Panc1 (cell line): Measurements from ENCODE around the gene MAP3K12. TPM values are rescaled to one million over a fixed set of nuclear protein-coding genes. Genes with fewer than 3 reads are reported as not detected.

Experiments used
- ATAC-seq: fragments of 200-7000 bp; cut with Tn5 transposase; 2 replicates; pipeline ENCODE4 v1.9.1; 2020; ENCODE audit warnings: mild to moderate bottlenecking, moderate library complexity
- BruUV-seq: library from RNA; stranded (reverse); fragments of 400-500 nt; replicated peaks from 2 replicates; lab custom pipeline; 2021; lab: Mats Ljungman, UMichigan
- CTCF ChIA-PET: fragments of 300-600 bp; sonication (Branson Sonifier 250); formaldehyde crosslinking; loops from one replicate; lab custom pipeline; 2022; ENCODE audit warnings: antibody characterized with exemption; lab: Charles Lee
- POLR2A ChIA-PET: fragments of 300-600 bp; sonication (Branson Sonifier 250); formaldehyde crosslinking; loops from one replicate; lab custom pipeline; 2022; ENCODE audit warnings: antibody characterized with exemption; lab: Charles Lee
- DNase-seq: peaks from one replicate; pipeline ENCODE4 v3.0.0-alpha.2; 2010; ENCODE audit warnings: low read depth, low spot score
- H3K27ac ChIP-seq: 2 replicates; pipeline ENCODE4 v1.5.1; 2011; ENCODE audit warnings: mild to moderate bottlenecking, low read length, inconsistent platforms
- H3K27me3 ChIP-seq: fragments of 200-500 bp; sonication (Bioruptor generic); 2 replicates; pipeline ENCODE4 v1.6.0; 2014; ENCODE audit warnings: low read length, inconsistent platforms; ENCODE audit not compliant: control insufficient read depth, insufficient read depth
- H3K36me3 ChIP-seq: fragments of 200-500 bp; sonication (Bioruptor generic); 2 replicates; pipeline ENCODE4 v1.5.1; 2014; ENCODE audit warnings: inconsistent platforms, mild to moderate bottlenecking, low read length, moderate library complexity; ENCODE audit not compliant: control insufficient read depth, insufficient read depth
- H3K4me1 ChIP-seq: 2 replicates; pipeline ENCODE4 v1.5.1; 2011; ENCODE audit warnings: inconsistent platforms, mild to moderate bottlenecking, low read length, moderate library complexity; ENCODE audit not compliant: control insufficient read depth, insufficient read depth
- H3K4me3 ChIP-seq, 2 experiments: 2 replicates each; pipeline ENCODE4 v1.5.1; 2011 to 2012; ENCODE audit warnings: low read depth in 2 of 2, low read length in 2 of 2, mild to moderate bottlenecking in 2 of 2, inconsistent platforms in 1 of 2, moderate library complexity in 1 of 2
- H3K9me3 ChIP-seq: fragments of 200-500 bp; sonication (Bioruptor generic); 2 replicates; pipeline ENCODE4 v1.5.1; 2014; ENCODE audit warnings: low read depth, mild to moderate bottlenecking, inconsistent platforms, low read length, moderate library complexity; ENCODE audit not compliant: control insufficient read depth, insufficient read depth
- POLR2AphosphoS5 ChIP-seq: IDR thresholded peaks from 2 replicates; pipeline ENCODE4 v1.6.1; 2012; ENCODE audit warnings: mild to moderate bottlenecking, low read depth, low read length, moderate library complexity
- SIN3A ChIP-seq: IDR thresholded peaks from 2 replicates; pipeline ENCODE4 v1.6.1; 2012; ENCODE audit warnings: low read depth, mild to moderate bottlenecking, low read length, moderate library complexity, borderline replicate concordance; ENCODE audit not compliant: insufficient read depth
- TCF7L2 ChIP-seq: IDR thresholded peaks from 2 replicates; pipeline ENCODE4 v1.6.1; 2011; ENCODE audit warnings: mild to moderate bottlenecking, low read depth, low read length, inconsistent platforms
- in situ Hi-C: cut with HindIII; loops from 2 replicates; pipeline ENCODE4 v1.10.0; 2016; ENCODE audit warnings: low sequenced_read_pairs, low pct_unique_long_range_greater_than_20kb
- intact Hi-C: fragments of 100-400 bp; cut with micrococcal nuclease; formaldehyde crosslinking; loops from one replicate; pipeline ENCODE4 v1.10.0; 2022; ENCODE audit not compliant: unreplicated experiment
- total RNA-seq: library from RNA; stranded (reverse); gene quantifications from one replicate; pipeline ENCODE4 v1.2.1, GENCODE V29; 2021; ENCODE audit not compliant: unreplicated experiment
- TF ChIP-seq, protein P1 (sequence below): fragments of 450-650 bp; IDR thresholded peaks from 2 replicates; pipeline ENCODE4 v1.5.1; 2017; ENCODE audit warnings: mild to moderate bottlenecking
- TF ChIP-seq, protein P2 (sequence below), 2 experiments: IDR thresholded peaks; 2 replicates each; pipeline ENCODE4 v1.6.1; 2011 to 2012; ENCODE audit warnings: low read depth in 2 of 2, control low read depth in 1 of 2, low read length in 1 of 2, mild to moderate bottlenecking in 1 of 2, moderate library complexity in 1 of 2; ENCODE audit not compliant: insufficient read depth in 1 of 2

Gene MAP3K12
- total RNA-seq, 1 experiment from 2014 or later, result 32.2 TPM

DNA sequence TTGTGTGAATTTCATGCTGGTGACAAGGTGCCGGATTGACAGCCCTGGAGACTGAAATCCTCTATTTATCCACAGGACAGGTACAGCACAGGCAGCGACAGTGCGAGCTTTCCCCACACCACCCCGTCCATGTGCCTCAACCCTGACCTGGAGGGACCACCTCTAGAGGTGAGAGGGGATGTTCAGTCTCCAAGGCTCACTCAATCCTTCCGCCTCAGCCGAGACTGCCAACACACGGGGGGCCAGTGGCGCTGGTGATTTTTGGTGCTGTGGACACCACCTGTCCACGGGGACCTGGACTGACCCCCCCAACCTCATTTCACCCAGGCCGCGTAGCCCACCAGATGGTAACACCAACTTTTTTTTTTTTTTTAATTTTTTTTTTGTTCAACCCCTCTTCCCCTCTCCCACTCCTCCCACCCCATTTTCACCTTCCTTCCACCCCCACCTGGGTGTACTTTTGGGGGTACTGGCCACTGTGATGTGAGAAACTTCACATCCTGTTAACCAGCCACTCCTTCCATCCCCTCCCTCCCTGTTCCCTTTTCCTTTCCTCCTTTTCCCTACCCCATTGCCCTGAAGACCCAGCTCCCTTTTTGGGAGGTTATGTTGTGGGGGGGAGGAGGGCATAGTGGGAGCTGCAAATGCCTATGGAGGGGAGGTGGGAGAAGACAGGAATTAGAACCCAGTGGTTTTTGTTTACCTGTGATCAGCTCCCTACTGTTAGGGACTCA, 34.4 kb downstream of the MAP3K12 start:
- H3K9me3 ChIP-seq, result no peaks in the 10 kb centered on the region
- ATAC-seq (no peak), DNase-seq (no peak)
- ChIA-PET CTCF (interaction anchor here (0.6 kb wide), 1 partner anchor 8 kb away, joined by 4 read pairs; no protein-coding TSS in a partner anchor), POLR2A (interaction anchor here (0.6 kb wide), 1 partner anchor 15 kb away, joined by 3 read pairs; no protein-coding TSS in a partner anchor)
- BruUV-seq, result no TSS peak
- no peak overlapping the region; the same call in 1 of the 2 replicates for H3K27ac ChIP-seq
- H3K27me3 ChIP-seq, result no peaks in the 10 kb centered on the region
- H3K36me3 ChIP-seq, result peaks cover 94% of the 10 kb centered on the region
- peaks cover 6% of the 10 kb centered on the region for H3K4me1 ChIP-seq
- TF ChIP-seq, protein P1, sequence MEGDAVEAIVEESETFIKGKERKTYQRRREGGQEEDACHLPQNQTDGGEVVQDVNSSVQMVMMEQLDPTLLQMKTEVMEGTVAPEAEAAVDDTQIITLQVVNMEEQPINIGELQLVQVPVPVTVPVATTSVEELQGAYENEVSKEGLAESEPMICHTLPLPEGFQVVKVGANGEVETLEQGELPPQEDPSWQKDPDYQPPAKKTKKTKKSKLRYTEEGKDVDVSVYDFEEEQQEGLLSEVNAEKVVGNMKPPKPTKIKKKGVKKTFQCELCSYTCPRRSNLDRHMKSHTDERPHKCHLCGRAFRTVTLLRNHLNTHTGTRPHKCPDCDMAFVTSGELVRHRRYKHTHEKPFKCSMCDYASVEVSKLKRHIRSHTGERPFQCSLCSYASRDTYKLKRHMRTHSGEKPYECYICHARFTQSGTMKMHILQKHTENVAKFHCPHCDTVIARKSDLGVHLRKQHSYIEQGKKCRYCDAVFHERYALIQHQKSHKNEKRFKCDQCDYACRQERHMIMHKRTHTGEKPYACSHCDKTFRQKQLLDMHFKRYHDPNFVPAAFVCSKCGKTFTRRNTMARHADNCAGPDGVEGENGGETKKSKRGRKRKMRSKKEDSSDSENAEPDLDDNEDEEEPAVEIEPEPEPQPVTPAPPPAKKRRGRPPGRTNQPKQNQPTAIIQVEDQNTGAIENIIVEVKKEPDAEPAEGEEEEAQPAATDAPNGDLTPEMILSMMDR, result no peak
- TF ChIP-seq POLR2AphosphoS5, result 0 out of 2 replicates have a peak, but pooled peaks have one; percentile 28
- TF ChIP-seq, protein P2, sequence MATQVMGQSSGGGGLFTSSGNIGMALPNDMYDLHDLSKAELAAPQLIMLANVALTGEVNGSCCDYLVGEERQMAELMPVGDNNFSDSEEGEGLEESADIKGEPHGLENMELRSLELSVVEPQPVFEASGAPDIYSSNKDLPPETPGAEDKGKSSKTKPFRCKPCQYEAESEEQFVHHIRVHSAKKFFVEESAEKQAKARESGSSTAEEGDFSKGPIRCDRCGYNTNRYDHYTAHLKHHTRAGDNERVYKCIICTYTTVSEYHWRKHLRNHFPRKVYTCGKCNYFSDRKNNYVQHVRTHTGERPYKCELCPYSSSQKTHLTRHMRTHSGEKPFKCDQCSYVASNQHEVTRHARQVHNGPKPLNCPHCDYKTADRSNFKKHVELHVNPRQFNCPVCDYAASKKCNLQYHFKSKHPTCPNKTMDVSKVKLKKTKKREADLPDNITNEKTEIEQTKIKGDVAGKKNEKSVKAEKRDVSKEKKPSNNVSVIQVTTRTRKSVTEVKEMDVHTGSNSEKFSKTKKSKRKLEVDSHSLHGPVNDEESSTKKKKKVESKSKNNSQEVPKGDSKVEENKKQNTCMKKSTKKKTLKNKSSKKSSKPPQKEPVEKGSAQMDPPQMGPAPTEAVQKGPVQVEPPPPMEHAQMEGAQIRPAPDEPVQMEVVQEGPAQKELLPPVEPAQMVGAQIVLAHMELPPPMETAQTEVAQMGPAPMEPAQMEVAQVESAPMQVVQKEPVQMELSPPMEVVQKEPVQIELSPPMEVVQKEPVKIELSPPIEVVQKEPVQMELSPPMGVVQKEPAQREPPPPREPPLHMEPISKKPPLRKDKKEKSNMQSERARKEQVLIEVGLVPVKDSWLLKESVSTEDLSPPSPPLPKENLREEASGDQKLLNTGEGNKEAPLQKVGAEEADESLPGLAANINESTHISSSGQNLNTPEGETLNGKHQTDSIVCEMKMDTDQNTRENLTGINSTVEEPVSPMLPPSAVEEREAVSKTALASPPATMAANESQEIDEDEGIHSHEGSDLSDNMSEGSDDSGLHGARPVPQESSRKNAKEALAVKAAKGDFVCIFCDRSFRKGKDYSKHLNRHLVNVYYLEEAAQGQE (IDR thresholded peaks at IDR 0.05; ENCODE audit: insufficient read depth in 1 of 2, low read depth in 2 of 2, low read length in 1 of 2), result no peak
- no peak for TF ChIP-seq SIN3A
- no peak for TF ChIP-seq TCF7L2
- in situ Hi-C loops (no loop called here), intact Hi-C loops (no loop called here)
- H3K4me3 ChIP-seq, result no peak overlapping the region

DNA sequence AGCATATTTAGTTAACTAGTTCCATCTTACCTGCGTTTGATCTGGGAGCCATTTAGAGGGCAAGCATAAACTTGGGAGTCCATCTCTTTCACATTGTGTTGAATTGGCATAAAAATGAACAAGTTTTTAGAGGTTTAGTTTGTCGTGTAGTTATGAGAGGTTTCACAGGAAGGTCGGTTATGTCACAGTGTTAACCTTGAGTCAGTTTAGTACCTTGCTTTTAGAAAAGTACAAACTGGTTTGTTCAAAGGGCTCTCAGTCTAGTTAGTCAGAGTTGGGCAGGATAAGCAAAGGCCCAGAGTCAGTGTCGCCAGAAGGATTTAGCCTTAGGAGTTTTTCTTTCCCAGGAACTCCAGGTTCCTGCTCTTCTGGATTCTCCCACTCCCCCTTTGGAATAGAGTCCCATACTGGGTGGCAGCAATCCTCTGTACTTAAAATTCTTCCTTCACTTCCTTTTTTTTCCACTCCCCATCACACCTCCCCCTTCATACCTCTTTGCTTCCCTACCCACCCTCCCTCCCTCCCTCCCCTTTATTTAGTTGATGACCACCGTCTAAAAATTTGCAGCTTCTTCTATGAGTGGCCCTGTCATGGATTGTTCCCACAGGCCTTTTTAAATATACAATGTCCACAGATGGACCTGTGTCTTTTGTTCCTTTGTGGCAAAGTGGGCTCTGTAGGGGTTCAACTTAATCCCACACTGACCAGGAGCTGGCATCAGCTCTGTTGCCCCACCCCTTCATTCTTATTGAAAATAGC, 35.3 kb downstream of the MAP3K12 start:
- DNase-seq, result no peak
- Histone ChIP-seq H3K27ac (no peak overlapping the region), H3K27me3 (no peaks in the 10 kb centered on the region), H3K4me3 (no peak overlapping the region), H3K9me3 (no peaks in the 10 kb centered on the region), H3K36me3 (peaks cover 95% of the 10 kb centered on the region), H3K4me1 (peaks cover 6% of the 10 kb centered on the region)
- POLR2A ChIA-PET, result interaction anchor here (0.6 kb wide), 1 partner anchor 14 kb away, joined by 3 read pairs; no protein-coding TSS in a partner anchor
- peak; percentile 25; the same call in 1 of the 2 replicates for ATAC-seq
- TF ChIP-seq, protein P2 (IDR thresholded peaks at IDR 0.05; ENCODE audit: insufficient read depth in 1 of 2, low read depth in 2 of 2, low read length in 1 of 2), result no peak
- no peak for TF ChIP-seq POLR2AphosphoS5
- TF ChIP-seq, protein P1, result no peak
- TF ChIP-seq SIN3A, result no peak
- TF ChIP-seq TCF7L2, result no peak
- no TSS peak for BruUV-seq
- intact Hi-C loops (no loop called here), in situ Hi-C loops (no loop called here)
- CTCF ChIA-PET, result interaction anchor here (0.6 kb wide), 1 partner anchor 9 kb away, joined by 4 read pairs; no protein-coding TSS in a partner anchor
